ENCODE data around the gene ZNF239.
"Not testable (repeated sequence)": the region's sequence is repeated elsewhere in the genome, so short reads cannot be mapped to it uniquely, and the experiment has no call there.

ZNF239 gene

DNA sequence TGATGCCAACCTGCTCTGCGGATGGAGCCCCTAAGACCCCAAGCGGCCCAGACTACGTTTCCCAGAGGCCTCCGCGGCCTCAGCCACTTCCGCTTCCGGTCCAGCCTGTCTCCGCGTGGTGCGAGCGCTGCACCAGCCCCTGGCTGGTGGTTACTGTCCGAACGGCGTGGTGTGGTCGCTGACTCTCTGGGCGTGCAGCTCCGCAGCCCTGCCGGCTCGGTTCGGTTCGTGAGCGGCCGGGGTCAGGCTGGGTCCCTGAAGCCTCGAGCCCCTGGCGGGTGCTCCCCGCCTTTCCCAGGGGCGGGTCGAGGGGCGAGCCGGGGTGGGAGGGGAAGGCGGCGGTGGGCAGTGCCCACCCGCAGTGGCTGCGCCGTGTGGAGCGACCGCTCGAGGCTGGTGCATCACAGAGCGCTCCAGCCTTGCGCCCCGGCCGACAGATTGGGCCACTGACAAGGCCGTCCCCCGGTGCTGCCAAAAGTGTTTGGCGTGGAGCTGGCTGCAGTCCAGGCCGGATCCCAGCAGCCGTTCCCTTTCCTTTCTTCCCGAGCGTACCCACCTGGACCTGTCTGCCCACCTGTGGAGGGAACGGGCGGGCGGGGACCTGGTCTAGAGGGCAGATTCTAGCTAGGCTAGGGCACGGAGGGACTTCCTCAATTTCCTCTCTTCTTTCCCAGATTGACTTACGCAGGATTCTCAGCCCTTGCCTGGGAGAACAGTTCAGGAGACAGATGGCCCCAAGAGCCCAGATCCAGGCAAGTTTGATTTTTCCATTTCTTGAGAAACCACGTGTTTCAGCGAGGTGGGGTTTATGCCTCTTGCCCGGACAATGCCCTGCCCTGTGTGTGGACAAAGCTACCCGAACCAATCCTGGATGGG, 32.1 kb upstream of the ZNF239 start, which contains the start of gene ZNF485:
ZNF485 (plus strand) TSS at position 116 of the 876 bp plus-strand sequence; CDS start at position 729, 613 bp downstream.
- TF ChIP-seq POLR2AphosphoS5 (IDR thresholded peaks at IDR 0.05; ENCODE audit: low read depth) (peak; percentile 73; the same call in 1 of the 2 replicates), GABPA (IDR thresholded peaks at IDR 0.05; ENCODE audit: low read depth) (peak; percentile 96), SPI1 (IDR thresholded peaks at IDR 0.05; ENCODE audit: borderline replicate concordance, low read depth) (peak; percentile 80)
- TF ChIP-seq, protein P1, sequence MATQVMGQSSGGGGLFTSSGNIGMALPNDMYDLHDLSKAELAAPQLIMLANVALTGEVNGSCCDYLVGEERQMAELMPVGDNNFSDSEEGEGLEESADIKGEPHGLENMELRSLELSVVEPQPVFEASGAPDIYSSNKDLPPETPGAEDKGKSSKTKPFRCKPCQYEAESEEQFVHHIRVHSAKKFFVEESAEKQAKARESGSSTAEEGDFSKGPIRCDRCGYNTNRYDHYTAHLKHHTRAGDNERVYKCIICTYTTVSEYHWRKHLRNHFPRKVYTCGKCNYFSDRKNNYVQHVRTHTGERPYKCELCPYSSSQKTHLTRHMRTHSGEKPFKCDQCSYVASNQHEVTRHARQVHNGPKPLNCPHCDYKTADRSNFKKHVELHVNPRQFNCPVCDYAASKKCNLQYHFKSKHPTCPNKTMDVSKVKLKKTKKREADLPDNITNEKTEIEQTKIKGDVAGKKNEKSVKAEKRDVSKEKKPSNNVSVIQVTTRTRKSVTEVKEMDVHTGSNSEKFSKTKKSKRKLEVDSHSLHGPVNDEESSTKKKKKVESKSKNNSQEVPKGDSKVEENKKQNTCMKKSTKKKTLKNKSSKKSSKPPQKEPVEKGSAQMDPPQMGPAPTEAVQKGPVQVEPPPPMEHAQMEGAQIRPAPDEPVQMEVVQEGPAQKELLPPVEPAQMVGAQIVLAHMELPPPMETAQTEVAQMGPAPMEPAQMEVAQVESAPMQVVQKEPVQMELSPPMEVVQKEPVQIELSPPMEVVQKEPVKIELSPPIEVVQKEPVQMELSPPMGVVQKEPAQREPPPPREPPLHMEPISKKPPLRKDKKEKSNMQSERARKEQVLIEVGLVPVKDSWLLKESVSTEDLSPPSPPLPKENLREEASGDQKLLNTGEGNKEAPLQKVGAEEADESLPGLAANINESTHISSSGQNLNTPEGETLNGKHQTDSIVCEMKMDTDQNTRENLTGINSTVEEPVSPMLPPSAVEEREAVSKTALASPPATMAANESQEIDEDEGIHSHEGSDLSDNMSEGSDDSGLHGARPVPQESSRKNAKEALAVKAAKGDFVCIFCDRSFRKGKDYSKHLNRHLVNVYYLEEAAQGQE (IDR thresholded peaks at IDR 0.05; ENCODE audit: insufficient replicate concordance, low read depth): peak; percentile 24
- TF ChIP-seq, protein P2, sequence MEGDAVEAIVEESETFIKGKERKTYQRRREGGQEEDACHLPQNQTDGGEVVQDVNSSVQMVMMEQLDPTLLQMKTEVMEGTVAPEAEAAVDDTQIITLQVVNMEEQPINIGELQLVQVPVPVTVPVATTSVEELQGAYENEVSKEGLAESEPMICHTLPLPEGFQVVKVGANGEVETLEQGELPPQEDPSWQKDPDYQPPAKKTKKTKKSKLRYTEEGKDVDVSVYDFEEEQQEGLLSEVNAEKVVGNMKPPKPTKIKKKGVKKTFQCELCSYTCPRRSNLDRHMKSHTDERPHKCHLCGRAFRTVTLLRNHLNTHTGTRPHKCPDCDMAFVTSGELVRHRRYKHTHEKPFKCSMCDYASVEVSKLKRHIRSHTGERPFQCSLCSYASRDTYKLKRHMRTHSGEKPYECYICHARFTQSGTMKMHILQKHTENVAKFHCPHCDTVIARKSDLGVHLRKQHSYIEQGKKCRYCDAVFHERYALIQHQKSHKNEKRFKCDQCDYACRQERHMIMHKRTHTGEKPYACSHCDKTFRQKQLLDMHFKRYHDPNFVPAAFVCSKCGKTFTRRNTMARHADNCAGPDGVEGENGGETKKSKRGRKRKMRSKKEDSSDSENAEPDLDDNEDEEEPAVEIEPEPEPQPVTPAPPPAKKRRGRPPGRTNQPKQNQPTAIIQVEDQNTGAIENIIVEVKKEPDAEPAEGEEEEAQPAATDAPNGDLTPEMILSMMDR (IDR thresholded peaks at IDR 0.05; ENCODE audit: insufficient read depth, low read length): no peak
- H3K27me3 ChIP-seq (ENCODE audit: insufficient read depth, poor library complexity, severe bottlenecking): no peaks in the 10 kb centered on the region
- DNase-seq (ENCODE audit: low read depth in 1 of 2, low spot score in 1 of 2): peak; percentile 41 to 56
- H3K27ac ChIP-seq (replicated peaks): peak within 1 kb of the TSS; percentile 70
- peak within 1 kb of the TSS; percentile 64 for H3K4me3 ChIP-seq (replicated peaks; ENCODE audit: insufficient read depth, low read length)

DNA sequence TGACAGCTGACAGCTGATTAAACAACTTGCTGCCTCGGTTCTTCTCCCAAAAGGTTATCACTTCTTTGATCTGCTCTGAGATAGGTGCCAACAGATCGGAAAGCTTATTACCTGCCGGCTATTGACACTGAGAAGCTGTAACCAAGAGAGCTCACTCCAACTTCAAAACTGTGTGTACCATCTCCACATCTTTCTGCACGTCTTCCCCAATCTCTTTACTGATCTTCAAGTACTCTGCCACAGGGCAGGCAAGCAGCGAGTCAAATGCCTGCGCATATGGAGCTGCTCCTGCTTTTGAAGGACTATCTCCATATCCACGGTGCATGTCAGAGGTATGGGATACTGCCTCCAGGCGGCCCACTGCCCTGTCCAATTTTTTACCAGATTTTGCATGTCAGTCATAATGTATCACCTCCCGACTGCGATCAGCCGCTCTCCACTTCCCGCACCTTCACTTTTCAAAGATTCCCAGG, 31.5 kb upstream of the ZNF239 start:
- TF ChIP-seq POLR2AphosphoS5 (IDR thresholded peaks at IDR 0.05; ENCODE audit: low read depth) (no peak), GABPA (IDR thresholded peaks at IDR 0.05; ENCODE audit: low read depth) (no peak), SPI1 (IDR thresholded peaks at IDR 0.05; ENCODE audit: borderline replicate concordance, low read depth) (no peak)
- TF ChIP-seq, protein P2 (IDR thresholded peaks at IDR 0.05; ENCODE audit: insufficient read depth, low read length): no peak
- TF ChIP-seq, protein P1 (IDR thresholded peaks at IDR 0.05; ENCODE audit: insufficient replicate concordance, low read depth): no peak
- no peak overlapping the region for H3K4me3 ChIP-seq (replicated peaks; ENCODE audit: insufficient read depth, low read length)
- no peaks in the 10 kb centered on the region for H3K27me3 ChIP-seq (ENCODE audit: insufficient read depth, poor library complexity, severe bottlenecking)
- DNase-seq (ENCODE audit: low read depth in 1 of 2, low spot score in 1 of 2): no peak
- H3K27ac ChIP-seq (replicated peaks): no peak overlapping the region; the same call in 1 of the 2 replicates

DNA sequence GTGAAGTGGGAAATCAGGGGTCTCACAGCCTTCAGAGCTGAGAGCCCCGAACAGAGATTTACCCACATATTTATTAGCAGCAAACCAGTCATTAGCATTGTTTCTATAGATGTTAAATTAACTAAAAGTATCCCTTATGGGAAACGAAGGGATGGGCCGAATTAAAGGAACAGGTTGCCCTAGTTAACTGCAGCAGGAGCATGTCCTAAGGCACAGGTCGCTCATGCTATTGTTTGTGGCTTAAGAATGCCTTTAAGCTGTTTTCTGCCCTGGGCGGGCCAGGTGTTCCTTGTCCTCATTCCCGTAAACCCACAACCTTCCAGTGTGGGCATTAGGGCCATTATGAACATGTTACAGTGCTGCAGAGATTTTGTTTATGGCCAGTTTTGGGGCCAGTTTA, 27.2 kb upstream of the ZNF239 start:
- H3K27me3 ChIP-seq (ENCODE audit: insufficient read depth, poor library complexity, severe bottlenecking); H3K27ac ChIP-seq (replicated peaks); H3K4me3 ChIP-seq (replicated peaks; ENCODE audit: insufficient read depth, low read length); DNase-seq (ENCODE audit: low read depth in 1 of 2, low spot score in 1 of 2): not testable (repeated sequence)

DNA sequence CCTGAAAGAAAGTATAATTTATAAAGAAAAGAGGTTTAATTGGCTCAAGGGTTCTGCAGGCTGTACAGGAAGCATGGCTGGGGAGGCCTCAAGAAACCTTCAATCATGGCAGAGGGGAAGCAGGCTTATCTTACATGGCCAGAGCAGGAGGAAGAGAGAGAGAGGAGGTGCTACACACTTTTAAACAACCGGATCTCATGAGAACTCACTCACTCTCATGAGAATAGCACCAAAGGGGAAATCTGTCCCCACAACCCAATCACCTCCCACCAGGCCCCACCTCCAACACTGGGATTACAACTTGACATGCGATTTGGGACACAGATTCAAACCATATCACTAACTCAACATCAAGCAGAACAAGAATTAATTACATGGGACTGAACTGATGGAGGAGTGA, 24.9 kb upstream of the ZNF239 start:
- H3K27ac ChIP-seq (replicated peaks): no peak overlapping the region
- TF ChIP-seq GABPA (IDR thresholded peaks at IDR 0.05; ENCODE audit: low read depth) (no peak), POLR2AphosphoS5 (IDR thresholded peaks at IDR 0.05; ENCODE audit: low read depth) (no peak), SPI1 (IDR thresholded peaks at IDR 0.05; ENCODE audit: borderline replicate concordance, low read depth) (no peak)
- TF ChIP-seq, protein P1 (IDR thresholded peaks at IDR 0.05; ENCODE audit: insufficient replicate concordance, low read depth): no peak
- TF ChIP-seq, protein P2 (IDR thresholded peaks at IDR 0.05; ENCODE audit: insufficient read depth, low read length): no peak
- no peak overlapping the region for H3K4me3 ChIP-seq (replicated peaks; ENCODE audit: insufficient read depth, low read length)
- DNase-seq (ENCODE audit: low read depth in 1 of 2, low spot score in 1 of 2): no peak
- H3K27me3 ChIP-seq (ENCODE audit: insufficient read depth, poor library complexity, severe bottlenecking): no peaks in the 10 kb centered on the region
